HepG2 (cell line): ENCODE measurements around the gene ARHGAP31. TPM values are rescaled to one million over a fixed set of nuclear protein-coding genes. Genes with fewer than 3 reads are reported as not detected.

Experiments used
- ATAC-seq: fragments of 200-7000 bp; cut with Tn5 transposase; 3 replicates; pipeline ENCODE4 v1.9.1; 2020; ENCODE audit warnings: mild to moderate bottlenecking, moderate library complexity
- BruUV-seq: library from RNA; stranded (reverse); fragments of 400-500 nt; replicated peaks from 2 replicates; lab custom pipeline; 2021; lab: Mats Ljungman, UMichigan
- CTCF ChIA-PET: fragments of 300-600 bp; formaldehyde crosslinking; extraction: SDS; loops from one replicate; lab custom pipeline; 2021; ENCODE audit warnings: low total read pairs, inconsistent platforms, low intra/inter-chr PET ratio; lab: Yijun Ruan, JAX
- POLR2A ChIA-PET: fragments of 350-600 bp; sonication (Branson Sonifier 250); formaldehyde crosslinking; loops from one replicate; lab custom pipeline; 2020; ENCODE audit warnings: antibody characterized with exemption, inconsistent platforms; lab: Yijun Ruan, JAX
- DNase-seq: peaks from one replicate; pipeline ENCODE4 v3.0.0-alpha.2; 2015; ENCODE audit warnings: low spot score
- FAIRE-seq: peaks from 3 replicates; lab custom pipeline; 2011; peaks lifted over from hg19 to GRCh38; lab: Jason Lieb, UNC
- H2AFZ ChIP-seq: one replicate; pipeline ENCODE4 v1.6.1; 2011; ENCODE audit warnings: low read length, inconsistent platforms
- H3K27ac ChIP-seq: fragments of 300-600 bp; 3 replicates; pipeline ENCODE4 v1.8.0; 2011; ENCODE audit warnings: mixed run types, mild to moderate bottlenecking, mixed read lengths, low read length, inconsistent platforms; ENCODE audit not compliant: insufficient read depth; ENCODE audit errors: extremely low read length
- H3K27me3 ChIP-seq, 2 experiments: fragments of 200-600 bp in 1 of 2; 2 replicates in 1 of 2; 3 replicates in 1 of 2; pipeline versions ENCODE4 v1.6.0 to v1.8.0; 2011; ENCODE audit warnings: low read length in 2 of 2, mild to moderate bottlenecking in 2 of 2, moderate library complexity in 2 of 2, inconsistent platforms in 1 of 2; ENCODE audit not compliant: insufficient read depth in 2 of 2, control insufficient read depth in 1 of 2
- H3K36me3 ChIP-seq, 2 experiments: fragments of 200-600 bp in 1 of 2; replicated peaks in 1 of 2; 2 replicates in 1 of 2; 3 replicates in 1 of 2; pipeline versions ENCODE4 v1.5.1 to v1.8.0; 2011; ENCODE audit warnings: low read length in 2 of 2, inconsistent platforms in 1 of 2; ENCODE audit not compliant: insufficient read depth in 2 of 2, control insufficient read depth in 1 of 2
- H3K4me1 ChIP-seq: 2 replicates; pipeline ENCODE4 v1.5.1; 2012; ENCODE audit warnings: low read length, inconsistent platforms; ENCODE audit not compliant: insufficient read depth
- H3K4me2 ChIP-seq: 2 replicates; pipeline ENCODE4 v1.6.0; 2011; ENCODE audit warnings: low read depth, low read length, inconsistent platforms
- H3K4me3 ChIP-seq, 3 experiments: fragments of 200-600 bp in 1 of 3; sonication (generic), shearing (Covaris generic) in 1 of 3; replicated peaks in 1 of 3; 2 replicates each; pipeline ENCODE4 v1.5.1; 2011 to 2016; ENCODE audit warnings: low read length in 3 of 3, inconsistent platforms in 2 of 3, low read depth in 2 of 3, mild to moderate bottlenecking in 2 of 3, control low read depth in 1 of 3, mixed read lengths in 1 of 3; ENCODE audit not compliant: insufficient read depth in 1 of 3
- H3K79me2 ChIP-seq: one replicate; pipeline ENCODE4 v1.6.1; 2011; ENCODE audit warnings: low read length, inconsistent platforms; ENCODE audit not compliant: insufficient read depth
- H3K9ac ChIP-seq: 2 replicates; pipeline ENCODE4 v1.6.0; 2011; ENCODE audit warnings: mild to moderate bottlenecking, low read depth, low read length, inconsistent platforms; ENCODE audit not compliant: insufficient read depth
- H3K9me3 ChIP-seq: 2 replicates; pipeline ENCODE4 v1.5.1; 2012; ENCODE audit warnings: mild to moderate bottlenecking, low read length
- H4K20me1 ChIP-seq: 2 replicates; pipeline ENCODE4 v1.6.0; 2011; ENCODE audit warnings: inconsistent platforms, mild to moderate bottlenecking, low read length, moderate library complexity; ENCODE audit not compliant: insufficient read depth
- FOXA1 ChIP-seq, 2 experiments: fragments of 450-650 bp in 1 of 2; sonication (generic) in 1 of 2; formaldehyde crosslinking in 1 of 2; IDR thresholded peaks; 2 replicates each; pipeline versions ENCODE4 v1.4.0 to v1.6.1; 2016 to 2020; ENCODE audit warnings: missing genetic modification reagents in 1 of 2
- HNRNPH1 ChIP-seq: fragments of 200-400 bp; formaldehyde crosslinking; optimal IDR thresholded peaks from 2 replicates; pipeline ENCODE3; 2017; ENCODE audit warnings: mild to moderate bottlenecking, low read depth, low read length
- KLF16 ChIP-seq, 2 experiments: sonication (generic) in 1 of 2; formaldehyde crosslinking in 1 of 2; IDR thresholded peaks; 2 replicates each; pipeline versions ENCODE4 v1.6.1 to v1.8.0; 2016 to 2023; ENCODE audit warnings: missing genetic modification reagents in 2 of 2, missing compliant biosample characterization in 1 of 2
- MED1 ChIP-seq: sonication (generic); formaldehyde crosslinking; IDR thresholded peaks from 2 replicates; pipeline ENCODE4 v1.4.0; 2020; ENCODE audit warnings: missing genetic modification reagents
- ONECUT2 ChIP-seq: sonication (generic); formaldehyde crosslinking; IDR thresholded peaks from 2 replicates; pipeline ENCODE4 v1.4.0; 2020; ENCODE audit warnings: missing genetic modification reagents
- SKI ChIP-seq: fragments of 450-650 bp; IDR thresholded peaks from one replicate; pipeline ENCODE4 v1.6.1; 2018; ENCODE audit warnings: mild to moderate bottlenecking; ENCODE audit not compliant: partially characterized antibody
- SUZ12 ChIP-seq: fragments of 150-350 bp; IDR thresholded peaks from 2 replicates; pipeline ENCODE4 v1.6.1; 2014; ENCODE audit warnings: low read depth, low read length
- ZMYM2 ChIP-seq: sonication (generic); formaldehyde crosslinking; IDR thresholded peaks from 2 replicates; pipeline ENCODE4 v1.8.0; 2022; ENCODE audit warnings: mild to moderate bottlenecking, missing genetic modification reagents
- ZNF556 ChIP-seq: sonication (generic); formaldehyde crosslinking; IDR thresholded peaks from 2 replicates; pipeline ENCODE4 v1.4.0; 2020; ENCODE audit warnings: mild to moderate bottlenecking, missing genetic modification reagents, borderline replicate concordance
- ZNF563 ChIP-seq: sonication (generic); formaldehyde crosslinking; IDR thresholded peaks from 2 replicates; pipeline ENCODE4 v1.8.0; 2022; ENCODE audit warnings: mild to moderate bottlenecking, moderate library complexity, missing genetic modification reagents
- ZNF589 ChIP-seq: sonication (generic); formaldehyde crosslinking; conservative IDR thresholded peaks from 2 replicates; pipeline ENCODE4 v1.8.0; 2022; ENCODE audit warnings: mild to moderate bottlenecking, moderate library complexity, missing genetic modification reagents
- ZNF598 ChIP-seq: sonication (generic); formaldehyde crosslinking; IDR thresholded peaks from 2 replicates; pipeline ENCODE4 v1.5.1; 2020; ENCODE audit warnings: mild to moderate bottlenecking, missing genetic modification reagents, borderline replicate concordance
- WGBS: methylation state at CpG from one replicate; pipeline ENCODE4 v1.1.6; 2017; ENCODE audit warnings: low lambda C conversion rate; 5-methylcytosine and 5-hydroxymethylcytosine counted together
- in situ Hi-C: cut with HindIII; loops from 2 replicates; pipeline ENCODE4 v1.10.0; 2017; ENCODE audit warnings: low pct_unique_long_range_greater_than_20kb; ENCODE audit not compliant: extremely low pct_ligation_motif_present
- intact Hi-C: fragments of 100-400 bp; cut with micrococcal nuclease; formaldehyde crosslinking; loops from one replicate; pipeline ENCODE4 v1.10.0; 2022; ENCODE audit not compliant: unreplicated experiment
- polyA plus RNA-seq, 8 experiments: library from polyadenylated mRNA; depleted of rRNA in 3 of 8; stranded (reverse) in 7 of 8; unstranded in 1 of 8; fragments of >200 nt; fragmentation: Illumina TruSeq in 4 of 8; extraction: Trizol in 4 of 8; gene quantifications; 2 replicates each; pipeline versions ENCODE4 v1.2.1 to v1.2.3, GENCODE V29; 2011 to 2016; ENCODE audit warnings: low read depth in 4 of 8, missing spikeins in 1 of 8, mixed read lengths in 1 of 8; ENCODE audit not compliant: insufficient read depth in 1 of 8
- total RNA-seq, 5 experiments: library from RNA; depleted of rRNA; stranded (reverse); fragments of >200 nt; fragmentation: Illumina TruSeq; extraction: Trizol; gene quantifications; 2 replicates each; pipeline ENCODE4 v1.2.3, GENCODE V29; 2016; ENCODE audit warnings: low read depth in 1 of 5
- TF ChIP-seq, protein P1 (sequence below): sonication (generic); formaldehyde crosslinking; IDR thresholded peaks from 2 replicates; pipeline ENCODE4 v1.5.1; 2020; ENCODE audit warnings: mild to moderate bottlenecking, missing genetic modification reagents, moderate library complexity
- TF ChIP-seq, protein P2 (sequence below): fragments of 450-650 bp; IDR thresholded peaks from 2 replicates; pipeline ENCODE4 v1.6.1; 2017; ENCODE audit warnings: mild to moderate bottlenecking

The ARHGAP31 gene
- total and polyA plus RNA-seq, 2 of the 13 experiments (the other 11 are each of a cell fraction or from before 2014, with no cell fraction given): not detected

DNA sequence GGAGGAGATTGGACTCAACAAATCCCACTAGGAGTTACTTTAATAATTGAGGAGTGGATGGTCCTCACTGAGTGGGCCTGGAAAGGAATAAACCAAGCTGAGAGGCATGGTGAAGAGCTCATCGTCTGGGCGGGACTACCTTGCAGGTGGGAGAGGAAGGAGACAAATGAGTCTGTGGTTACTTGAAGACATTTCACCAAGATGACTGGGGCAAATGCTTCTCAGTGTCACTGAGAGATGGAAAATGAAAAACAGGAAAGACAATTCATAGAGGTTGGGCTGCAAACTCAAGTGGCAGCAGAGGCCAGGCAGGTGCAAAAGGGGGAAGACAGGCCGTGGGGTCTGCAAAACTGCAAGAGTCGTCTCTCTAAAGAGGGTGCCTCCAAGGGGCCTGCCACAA, 1.5 kb upstream of the ARHGAP31 start:
- TF ChIP-seq ZMYM2 (CRISPR knock-in tag) (no peak), SKI (no peak), ONECUT2 (CRISPR knock-in tag) (no peak), ZNF598 (CRISPR knock-in tag) (no peak), FOXA1 (IDR thresholded peaks at IDR 0.05) (no peak), FOXA1 (CRISPR knock-in tag; IDR thresholded peaks at IDR 0.05) (no peak), SUZ12 (no peak), ZNF563 (CRISPR knock-in tag) (no peak), HNRNPH1 (no peak), ZNF589 (CRISPR knock-in tag) (no peak), KLF16 (CRISPR knock-in tag; IDR thresholded peaks at IDR 0.05) (no peak), MED1 (CRISPR knock-in tag) (no peak), ZNF556 (CRISPR knock-in tag) (no peak)
- TF ChIP-seq, protein P1, sequence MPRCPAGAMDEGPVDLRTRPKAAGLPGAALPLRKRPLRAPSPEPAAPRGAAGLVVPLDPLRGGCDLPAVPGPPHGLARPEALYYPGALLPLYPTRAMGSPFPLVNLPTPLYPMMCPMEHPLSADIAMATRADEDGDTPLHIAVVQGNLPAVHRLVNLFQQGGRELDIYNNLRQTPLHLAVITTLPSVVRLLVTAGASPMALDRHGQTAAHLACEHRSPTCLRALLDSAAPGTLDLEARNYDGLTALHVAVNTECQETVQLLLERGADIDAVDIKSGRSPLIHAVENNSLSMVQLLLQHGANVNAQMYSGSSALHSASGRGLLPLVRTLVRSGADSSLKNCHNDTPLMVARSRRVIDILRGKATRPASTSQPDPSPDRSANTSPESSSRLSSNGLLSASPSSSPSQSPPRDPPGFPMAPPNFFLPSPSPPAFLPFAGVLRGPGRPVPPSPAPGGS (CRISPR knock-in tag): no peak
- TF ChIP-seq, protein P2, sequence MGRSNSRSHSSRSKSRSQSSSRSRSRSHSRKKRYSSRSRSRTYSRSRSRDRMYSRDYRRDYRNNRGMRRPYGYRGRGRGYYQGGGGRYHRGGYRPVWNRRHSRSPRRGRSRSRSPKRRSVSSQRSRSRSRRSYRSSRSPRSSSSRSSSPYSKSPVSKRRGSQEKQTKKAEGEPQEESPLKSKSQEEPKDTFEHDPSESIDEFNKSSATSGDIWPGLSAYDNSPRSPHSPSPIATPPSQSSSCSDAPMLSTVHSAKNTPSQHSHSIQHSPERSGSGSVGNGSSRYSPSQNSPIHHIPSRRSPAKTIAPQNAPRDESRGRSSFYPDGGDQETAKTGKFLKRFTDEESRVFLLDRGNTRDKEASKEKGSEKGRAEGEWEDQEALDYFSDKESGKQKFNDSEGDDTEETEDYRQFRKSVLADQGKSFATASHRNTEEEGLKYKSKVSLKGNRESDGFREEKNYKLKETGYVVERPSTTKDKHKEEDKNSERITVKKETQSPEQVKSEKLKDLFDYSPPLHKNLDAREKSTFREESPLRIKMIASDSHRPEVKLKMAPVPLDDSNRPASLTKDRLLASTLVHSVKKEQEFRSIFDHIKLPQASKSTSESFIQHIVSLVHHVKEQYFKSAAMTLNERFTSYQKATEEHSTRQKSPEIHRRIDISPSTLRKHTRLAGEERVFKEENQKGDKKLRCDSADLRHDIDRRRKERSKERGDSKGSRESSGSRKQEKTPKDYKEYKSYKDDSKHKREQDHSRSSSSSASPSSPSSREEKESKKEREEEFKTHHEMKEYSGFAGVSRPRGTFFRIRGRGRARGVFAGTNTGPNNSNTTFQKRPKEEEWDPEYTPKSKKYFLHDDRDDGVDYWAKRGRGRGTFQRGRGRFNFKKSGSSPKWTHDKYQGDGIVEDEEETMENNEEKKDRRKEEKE: no peak
- Histone ChIP-seq H3K4me3 (no peak overlapping the region), H4K20me1 (no peaks in the 10 kb centered on the region), H3K36me3 (no peaks in the 10 kb centered on the region), H3K4me2 (no peak overlapping the region), H3K79me2 (no peaks in the 10 kb centered on the region), H3K9me3 (no peaks in the 10 kb centered on the region), H3K9ac (no peak overlapping the region), H2AFZ (no peak overlapping the region), H3K27me3 (peaks cover 2 to 52% of the 10 kb centered on the region in 2 experiments; a peak in 4 of 5 replicates), H3K27ac (no peak overlapping the region), H3K4me1 (peaks cover 24% of the 10 kb centered on the region)
- in situ Hi-C loops: no loop called here
- no TSS peak for BruUV-seq
- FAIRE-seq: no peak
- ATAC-seq: no peak
- intact Hi-C loops: no loop called here
- no peak for DNase-seq
- 14% methylated on average over 4 of the region's 4 CpGs for WGBS
- POLR2A ChIA-PET: no interaction called here
- CTCF ChIA-PET: no interaction called here
